Muscle layer of colon (tissue), 2 donors: ENCODE results near the gene CARHSP1.
"Not testable (repeated sequence)": the region's sequence is repeated elsewhere in the genome, so short reads cannot be mapped to it uniquely, and the experiment has no call there.

Experiments used
- H3K27ac ChIP-seq: one replicate; pipeline ENCODE4 v1.7.0; 2013; ENCODE audit warnings: low read depth, mild to moderate bottlenecking, low read length, moderate library complexity
- H3K27me3 ChIP-seq, 2 donors: one replicate each; pipeline ENCODE4 v1.7.0; 2013; ENCODE audit warnings: low read length in 2 of 2, mild to moderate bottlenecking in 2 of 2; ENCODE audit not compliant: insufficient read depth in 2 of 2, control insufficient read depth in 1 of 2
- H3K36me3 ChIP-seq: one replicate; pipeline ENCODE4 v1.7.0; 2013; ENCODE audit warnings: mild to moderate bottlenecking, low read length; ENCODE audit not compliant: insufficient read depth
- H3K4me1 ChIP-seq: one replicate; pipeline ENCODE4 v1.7.0; 2013; ENCODE audit warnings: mild to moderate bottlenecking, low read length; ENCODE audit not compliant: insufficient read depth
- H3K4me3 ChIP-seq, 2 donors: one replicate each; pipeline ENCODE4 v1.7.0; 2013; ENCODE audit warnings: low read length in 2 of 2, low read depth in 1 of 2, mild to moderate bottlenecking in 1 of 2, moderate library complexity in 1 of 2
- H3K9ac ChIP-seq: one replicate; pipeline ENCODE4 v1.7.0; 2013; ENCODE audit warnings: low read length
- H3K9me3 ChIP-seq: one replicate; pipeline ENCODE4 v1.7.0; 2013; ENCODE audit warnings: mild to moderate bottlenecking, low read length
- donor health status: abdominal sarcoma.
- donor health status: Adenocarcinoma of cecum.

CARHSP1 gene

GRCh38 chr16:8848939-8849391 lies 19.8 kb downstream of the CARHSP1 start:
- peaks cover 6% of the 10 kb centered on the region for H3K4me1 ChIP-seq
- H3K4me3 ChIP-seq = no peak overlapping the region
- no peak overlapping the region for H3K27ac ChIP-seq
- no peaks in the 10 kb centered on the region for H3K9me3 ChIP-seq
- peaks cover 12% of the 10 kb centered on the region for H3K36me3 ChIP-seq
- no peaks in the 10 kb centered on the region for H3K27me3 ChIP-seq
- H3K9ac ChIP-seq = no peak overlapping the region

DNA sequence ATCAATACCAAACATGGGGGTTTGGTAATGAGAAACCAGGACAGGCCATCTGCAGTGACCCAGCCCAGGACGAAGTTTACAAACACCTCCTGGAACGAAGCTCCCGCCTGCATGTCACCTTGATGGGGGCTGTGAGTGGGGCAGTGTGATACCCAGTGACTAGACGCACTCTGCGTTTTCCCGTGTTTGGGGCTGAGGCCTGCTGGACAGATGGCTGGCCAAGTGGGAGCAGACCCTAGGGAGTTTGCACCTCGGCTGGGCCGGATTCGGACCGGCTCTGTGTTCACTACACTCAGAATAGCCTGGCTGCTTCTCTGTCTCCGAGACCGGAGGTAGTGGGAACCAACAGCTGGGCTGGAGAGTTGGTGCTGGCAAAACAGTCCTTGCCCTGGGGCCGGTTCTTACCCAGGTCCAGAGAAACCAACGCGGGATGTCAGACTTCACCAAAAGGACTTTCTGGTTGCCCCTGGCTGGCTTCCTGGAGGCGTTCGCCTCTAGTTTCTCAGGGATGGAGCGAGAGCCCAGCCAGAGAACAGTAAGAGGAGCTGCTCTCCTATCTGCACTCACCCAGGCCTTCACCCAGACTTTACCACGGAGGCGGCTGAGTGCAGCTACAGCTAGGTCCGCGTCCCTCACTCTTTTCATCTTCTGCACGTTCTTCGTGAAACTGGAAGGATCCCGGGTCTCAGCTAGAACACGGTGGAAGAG lies 20.4 kb downstream of the CARHSP1 start:
- Histone ChIP-seq H3K36me3 (peaks cover 12% of the 10 kb centered on the region), H3K27ac (no peak overlapping the region), H3K4me3 (no peak overlapping the region), H3K27me3 (no peaks in the 10 kb centered on the region), H3K4me1 (peaks cover 6% of the 10 kb centered on the region), H3K9me3 (no peaks in the 10 kb centered on the region), H3K9ac (no peak overlapping the region)

DNA sequence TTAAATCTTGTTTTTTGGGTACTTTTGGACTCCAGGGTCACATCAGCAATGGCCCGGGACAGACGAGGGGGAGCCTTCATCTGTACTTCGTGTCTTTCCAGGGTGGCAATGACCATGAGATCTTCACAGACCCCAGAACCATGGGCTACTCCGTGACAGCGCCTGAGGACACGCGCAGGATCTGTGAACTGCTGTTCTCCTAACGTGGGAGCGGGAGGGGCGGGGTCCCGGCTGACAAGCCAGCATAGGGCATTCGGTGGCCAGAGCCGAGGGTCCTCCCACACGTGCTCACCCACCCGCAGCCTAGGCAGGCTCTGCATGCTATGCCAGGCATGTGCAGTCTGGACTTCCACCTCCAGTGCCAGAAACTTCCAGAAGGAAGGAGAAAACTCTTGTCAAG lies 21.2 kb downstream of the CARHSP1 start:
- Histone ChIP-seq H3K9ac (no peak overlapping the region), H3K9me3 (no peaks in the 10 kb centered on the region), H3K36me3 (peaks cover 12% of the 10 kb centered on the region), H3K4me3 (no peak overlapping the region), H3K27me3 (no peaks in the 10 kb centered on the region), H3K27ac (no peak overlapping the region), H3K4me1 (peaks cover 6% of the 10 kb centered on the region)

DNA sequence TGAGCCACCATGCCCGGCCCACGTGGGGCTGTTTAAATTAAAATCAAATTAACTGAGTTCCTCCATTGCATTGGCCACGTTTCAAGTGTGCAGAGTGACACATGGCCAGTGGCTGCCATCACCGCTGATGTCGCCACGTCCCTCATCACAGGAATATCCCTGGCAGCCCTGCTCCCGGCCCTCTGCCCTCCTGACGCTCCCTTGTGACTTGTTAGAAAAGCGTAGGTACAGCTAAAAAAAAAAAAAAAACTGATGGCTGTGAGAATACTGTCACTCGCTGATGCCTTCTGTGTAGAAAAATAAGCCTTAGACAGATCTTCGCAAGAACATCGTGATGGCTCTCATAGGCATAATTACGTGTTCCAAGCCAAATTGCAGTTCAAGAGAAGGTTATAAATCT lies 21.7 kb downstream of the CARHSP1 start:
- H3K27ac ChIP-seq = no peak overlapping the region
- H3K36me3 ChIP-seq = peaks cover 12% of the 10 kb centered on the region
- H3K4me3 ChIP-seq = no peak overlapping the region
- H3K27me3 ChIP-seq = no peaks in the 10 kb centered on the region
- no peaks in the 10 kb centered on the region for H3K9me3 ChIP-seq
- no peak overlapping the region for H3K9ac ChIP-seq
- peaks cover 6% of the 10 kb centered on the region for H3K4me1 ChIP-seq

- no peak overlapping the region for H3K9ac ChIP-seq
- no peak overlapping the region for H3K4me3 ChIP-seq
- H3K9me3 ChIP-seq = no peaks in the 10 kb centered on the region
- peaks cover 6% of the 10 kb centered on the region for H3K4me1 ChIP-seq
- H3K27me3 ChIP-seq = no peaks in the 10 kb centered on the region
- peaks cover 12% of the 10 kb centered on the region for H3K36me3 ChIP-seq
- no peak overlapping the region for H3K27ac ChIP-seq
Observed at GRCh38 chr16:8846401-8846932, 22.3 kb downstream of the CARHSP1 start.

DNA sequence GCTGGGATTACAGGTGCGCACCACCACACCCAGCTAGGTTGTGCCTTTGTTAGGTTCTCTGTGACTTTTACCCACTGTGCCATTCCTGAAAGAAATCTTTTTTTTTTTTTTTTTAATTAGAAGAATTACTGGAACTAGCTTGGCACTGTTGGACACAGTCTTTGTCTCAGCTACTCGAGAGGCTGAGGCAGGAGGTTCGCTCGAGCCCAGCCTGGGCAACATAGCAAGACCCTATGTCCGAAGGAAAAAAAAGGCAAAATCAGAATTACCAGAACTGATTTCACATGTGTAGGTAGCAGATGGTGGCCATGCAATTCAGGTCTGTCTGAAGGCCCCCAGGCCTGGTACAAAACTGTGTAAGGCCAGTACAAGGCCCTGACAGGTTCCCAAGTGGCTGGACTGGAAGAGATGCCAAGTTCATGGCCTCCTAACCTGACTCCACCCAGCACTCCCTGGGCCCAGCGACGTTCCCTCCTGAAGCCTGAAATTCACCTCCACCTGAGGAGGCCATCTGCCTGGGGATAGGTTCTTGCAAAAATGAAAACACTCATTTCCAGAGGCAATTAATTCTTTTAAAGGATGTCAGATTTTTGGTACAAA lies 23.0 kb downstream of the CARHSP1 start:
- Histone ChIP-seq H3K27ac (no peak overlapping the region), H3K4me3 (no peak overlapping the region), H3K27me3 (no peaks in the 10 kb centered on the region), H3K36me3 (peaks cover 12% of the 10 kb centered on the region), H3K9me3 (no peaks in the 10 kb centered on the region), H3K4me1 (peaks cover 6% of the 10 kb centered on the region), H3K9ac (no peak overlapping the region)

- H3K9me3 ChIP-seq, H3K27me3 ChIP-seq, H3K27ac ChIP-seq, H3K4me3 ChIP-seq, H3K4me1 ChIP-seq, H3K36me3 ChIP-seq, H3K9ac ChIP-seq: not testable (repeated sequence)
Observed at GRCh38 chr16:8843296-8843695, 25.5 kb downstream of the CARHSP1 start.

GRCh38 chr16:8842016-8842415 lies 26.8 kb downstream of the CARHSP1 start:
- H3K4me1 ChIP-seq, H3K9ac ChIP-seq, H3K4me3 ChIP-seq, H3K27me3 ChIP-seq, H3K27ac ChIP-seq, H3K36me3 ChIP-seq, H3K9me3 ChIP-seq: not testable (repeated sequence)

GRCh38 chr16:8837594-8837993 lies 31.2 kb downstream of the CARHSP1 start:
- not testable (repeated sequence) for H3K4me3 ChIP-seq, H3K9ac ChIP-seq, H3K4me1 ChIP-seq, H3K27me3 ChIP-seq, H3K9me3 ChIP-seq, H3K27ac ChIP-seq, H3K36me3 ChIP-seq

GRCh38 chr16:8836797-8837196 lies 32.0 kb downstream of the CARHSP1 start:
- not testable (repeated sequence) for H3K4me1 ChIP-seq, H3K27ac ChIP-seq, H3K9me3 ChIP-seq, H3K36me3 ChIP-seq, H3K9ac ChIP-seq, H3K4me3 ChIP-seq, H3K27me3 ChIP-seq

- Histone ChIP-seq H3K4me3 (no peak overlapping the region), H3K4me1 (no peaks in the 10 kb centered on the region), H3K9me3 (no peaks in the 10 kb centered on the region), H3K27ac (no peak overlapping the region), H3K36me3 (peaks cover 11% of the 10 kb centered on the region), H3K9ac (no peak overlapping the region), H3K27me3 (no peaks in the 10 kb centered on the region)
Observed at GRCh38 chr16:8832717-8833105, 36.1 kb downstream of the CARHSP1 start.
